HepG2 (cell line): ENCODE results near the gene SERPINB1. TPM values are rescaled to one million over a fixed set of nuclear protein-coding genes. Genes with fewer than 3 reads are reported as not detected.

Source experiments
- AKAP8 ChIP-seq: sonication (generic); formaldehyde crosslinking; IDR thresholded peaks from 2 replicates; pipeline ENCODE4 v1.5.1; 2020; ENCODE audit warnings: mild to moderate bottlenecking, missing genetic modification reagents
- CCDC6 ChIP-seq: sonication (generic); formaldehyde crosslinking; IDR thresholded peaks from 2 replicates; pipeline ENCODE4 v1.8.1; 2022; ENCODE audit warnings: mild to moderate bottlenecking, missing genetic modification reagents, moderate library complexity
- CTCF ChIP-seq: sonication (generic); formaldehyde crosslinking; IDR thresholded peaks from 2 replicates; pipeline ENCODE4 v1.5.0; 2020; ENCODE audit warnings: mild to moderate bottlenecking, missing genetic modification reagents, moderate library complexity
- FOXA3 ChIP-seq: IDR thresholded peaks from 2 replicates; pipeline ENCODE4 v1.6.1; 2016; ENCODE audit warnings: missing genetic modification reagents, missing compliant biosample characterization
- GATAD1 ChIP-seq: IDR thresholded peaks from 2 replicates; pipeline ENCODE4 v1.6.1; 2016; ENCODE audit warnings: missing genetic modification reagents, missing compliant biosample characterization
- MXD4 ChIP-seq: IDR thresholded peaks from 2 replicates; pipeline ENCODE4 v1.6.1; 2016; ENCODE audit warnings: mild to moderate bottlenecking, missing biosample characterization, missing genetic modification reagents
- NCOA5 ChIP-seq: sonication (generic); formaldehyde crosslinking; IDR thresholded peaks from 2 replicates; pipeline ENCODE4 v1.4.0; 2020; ENCODE audit warnings: missing genetic modification reagents
- NCOR1 ChIP-seq: fragments of 200-600 bp; sonication (generic); IDR thresholded peaks from 2 replicates; pipeline ENCODE4 v1.7.0; 2017; ENCODE audit warnings: antibody characterized with exemption, low read length, borderline replicate concordance
- TBL1XR1 ChIP-seq: fragments of 150-350 bp; IDR thresholded peaks from 2 replicates; pipeline ENCODE4 v1.6.1; 2014; ENCODE audit warnings: borderline replicate concordance, low read length; ENCODE audit not compliant: partially characterized antibody
- TBP ChIP-seq: sonication (generic); formaldehyde crosslinking; IDR thresholded peaks from 2 replicates; pipeline ENCODE4 v1.5.0; 2020; ENCODE audit warnings: missing genetic modification reagents
- TEAD2 ChIP-seq: sonication (generic); formaldehyde crosslinking; IDR thresholded peaks from 2 replicates; pipeline ENCODE4 v1.9.0; 2021; ENCODE audit warnings: missing genetic modification reagents
- TEAD3 ChIP-seq: optimal IDR thresholded peaks from 2 replicates; pipeline ENCODE3; 2016; ENCODE audit warnings: borderline replicate concordance
- ZBTB40 ChIP-seq, 2 experiments: fragments of 450-650 bp in 1 of 2; sonication (generic) in 1 of 2; formaldehyde crosslinking in 1 of 2; IDR thresholded peaks; 2 replicates each; pipeline versions ENCODE4 v1.6.1 to v1.8.0; 2016 to 2022; ENCODE audit warnings: antibody characterized with exemption in 1 of 2, mild to moderate bottlenecking in 1 of 2, missing genetic modification reagents in 1 of 2
- ZBTB42 ChIP-seq: sonication (generic); formaldehyde crosslinking; IDR thresholded peaks from 2 replicates; pipeline ENCODE4 v1.5.0; 2020; ENCODE audit warnings: mild to moderate bottlenecking, missing genetic modification reagents
- ZFY ChIP-seq: sonication (generic); formaldehyde crosslinking; IDR thresholded peaks from 2 replicates; pipeline ENCODE4 v1.4.0; 2020; ENCODE audit warnings: missing genetic modification reagents
- ZNF329 ChIP-seq: sonication (generic); formaldehyde crosslinking; IDR thresholded peaks from 2 replicates; pipeline ENCODE4 v1.9.0; 2021; ENCODE audit warnings: low read depth, mild to moderate bottlenecking, missing genetic modification reagents
- ZNF354B ChIP-seq: sonication (generic); formaldehyde crosslinking; IDR thresholded peaks from 2 replicates; pipeline ENCODE4 v1.8.0; 2022; ENCODE audit warnings: mild to moderate bottlenecking, missing genetic modification reagents
- ZNF704 ChIP-seq: sonication (generic); formaldehyde crosslinking; IDR thresholded peaks from 2 replicates; pipeline ENCODE4 v1.8.1; 2023; ENCODE audit warnings: mild to moderate bottlenecking, inconsistent platforms, moderate library complexity, missing genetic modification reagents, borderline replicate concordance
- ZNF878 ChIP-seq: sonication (generic); formaldehyde crosslinking; IDR thresholded peaks from 2 replicates; pipeline ENCODE4 v1.8.1; 2023; ENCODE audit warnings: mild to moderate bottlenecking, missing genetic modification reagents, moderate library complexity
- polyA plus RNA-seq, 8 experiments: library from polyadenylated mRNA; depleted of rRNA in 3 of 8; stranded (reverse) in 7 of 8; unstranded in 1 of 8; fragments of >200 nt; fragmentation: Illumina TruSeq in 4 of 8; extraction: Trizol in 4 of 8; gene quantifications; 2 replicates each; pipeline versions ENCODE4 v1.2.1 to v1.2.3, GENCODE V29; 2011 to 2016; ENCODE audit warnings: low read depth in 4 of 8, missing spikeins in 1 of 8, mixed read lengths in 1 of 8; ENCODE audit not compliant: insufficient read depth in 1 of 8
- total RNA-seq, 5 experiments: library from RNA; depleted of rRNA; stranded (reverse); fragments of >200 nt; fragmentation: Illumina TruSeq; extraction: Trizol; gene quantifications; 2 replicates each; pipeline ENCODE4 v1.2.3, GENCODE V29; 2016; ENCODE audit warnings: low read depth in 1 of 5

Gene SERPINB1
- total and polyA plus RNA-seq, 2 of the 13 experiments (the other 11 are each of a cell fraction or from before 2014, with no cell fraction given), result 41.4 to 60.5 TPM

GRCh38 chr6:2853769-2854395 lies 12.2 kb upstream of the SERPINB1 start (continued):
- TF ChIP-seq CCDC6 (no peak), CTCF (peak; percentile 53; the same call in 1 of the 2 replicates), ZNF878 (CRISPR knock-in tag) (0 out of 2 replicates have a peak, but pooled peaks have one; percentile 72), TBL1XR1 (no peak), MXD4 (no peak), ZBTB40 (IDR thresholded peaks at IDR 0.05) (no peak), ZBTB40 (CRISPR knock-in tag; IDR thresholded peaks at IDR 0.05) (no peak), AKAP8 (CRISPR knock-in tag) (no peak), ZBTB42 (no peak), NCOR1 (peak; percentile 55; the same call in 1 of the 2 replicates), ZNF329 (no peak), NCOA5 (CRISPR knock-in tag) (no peak), TBP (no peak), ZNF704 (CRISPR knock-in tag) (no peak), ZFY (0 out of 2 replicates have a peak, but pooled peaks have one; percentile 12), TEAD3 (CRISPR knock-in tag) (peak; percentile 61), GATAD1 (no peak), TEAD2 (CRISPR knock-in tag) (no peak), FOXA3 (CRISPR knock-in tag) (0 out of 2 replicates have a peak, but pooled peaks have one; percentile 1), ZNF354B (CRISPR knock-in tag) (no peak)
